DND-41 (cell line): ENCODE data around the gene CD22.
"Not testable (repeated sequence)": the region's sequence is repeated elsewhere in the genome, so short reads cannot be mapped to it uniquely, and the experiment has no call there.

Experiments
- ATAC-seq: fragments of 200-7000 bp; cut with Tn5 transposase; 3 replicates; pipeline ENCODE4 v1.9.1; 2021; ENCODE audit warnings: low read depth; ENCODE audit not compliant: insufficient read depth
- DNase-seq: peaks from one replicate; pipeline ENCODE4 v3.0.0-alpha.2; 2020
- H2AFZ ChIP-seq: 2 replicates; pipeline ENCODE4 v1.6.0; 2012; ENCODE audit warnings: low read depth, low read length
- H3K27ac ChIP-seq: 2 replicates; pipeline ENCODE4 v1.5.1; 2012; ENCODE audit warnings: low read length, inconsistent platforms
- H3K27me3 ChIP-seq: fragments of 200-600 bp; sonication (generic); 2 replicates; pipeline ENCODE4 v1.6.0; 2012; ENCODE audit warnings: low read length, mild to moderate bottlenecking, inconsistent platforms; ENCODE audit not compliant: insufficient read depth, poor library complexity
- H3K36me3 ChIP-seq: 2 replicates; pipeline ENCODE4 v1.5.1; 2012; ENCODE audit warnings: low read length, inconsistent platforms; ENCODE audit not compliant: insufficient read depth
- H3K4me1 ChIP-seq: 2 replicates; pipeline ENCODE4 v1.5.1; 2012; ENCODE audit warnings: mild to moderate bottlenecking, low read length; ENCODE audit not compliant: insufficient read depth
- H3K4me2 ChIP-seq: 2 replicates; pipeline ENCODE4 v1.6.0; 2012; ENCODE audit warnings: mild to moderate bottlenecking, moderate library complexity, low read length, inconsistent platforms; ENCODE audit not compliant: insufficient read depth
- H3K4me3 ChIP-seq, 2 experiments: fragments of 200-600 bp in 1 of 2; shearing (Covaris generic) in 1 of 2; 2 replicates each; pipeline ENCODE4 v1.5.1; 2012 to 2016; ENCODE audit warnings: inconsistent platforms in 2 of 2, low read length in 2 of 2, mild to moderate bottlenecking in 2 of 2, low read depth in 1 of 2, moderate library complexity in 1 of 2
- H3K79me2 ChIP-seq: 2 replicates; pipeline ENCODE4 v1.6.0; 2012; ENCODE audit warnings: low read length, inconsistent platforms; ENCODE audit not compliant: insufficient read depth
- H3K9ac ChIP-seq: 2 replicates; pipeline ENCODE4 v1.6.0; 2012; ENCODE audit warnings: low read depth, mild to moderate bottlenecking, inconsistent platforms, low read length, moderate library complexity
- H3K9me3 ChIP-seq: 2 replicates; pipeline ENCODE4 v1.5.1; 2012; ENCODE audit warnings: low read length, moderate library complexity, mild to moderate bottlenecking, inconsistent platforms; ENCODE audit not compliant: insufficient read depth, severe bottlenecking
- H4K20me1 ChIP-seq: 2 replicates; pipeline ENCODE4 v1.6.0; 2012; ENCODE audit warnings: low read length; ENCODE audit not compliant: insufficient read depth
- CTCF ChIP-seq: IDR thresholded peaks from 2 replicates; pipeline ENCODE4 v1.5.1; 2012; ENCODE audit warnings: borderline replicate concordance, low read length, moderate library complexity, mild to moderate bottlenecking; ENCODE audit not compliant: poor library complexity, severe bottlenecking; ENCODE audit errors: extremely low read depth
- EZH2 ChIP-seq: IDR thresholded peaks from 3 replicates; pipeline ENCODE4 v1.6.1; 2012; ENCODE audit warnings: borderline replicate concordance, low read depth, mild to moderate bottlenecking, moderate library complexity, low read length, inconsistent platforms; ENCODE audit not compliant: severe bottlenecking

The CD22 gene

GRCh38 chr19:35281303-35281702, 47.7 kb upstream of the CD22 start:
- no peaks in the 10 kb centered on the region for H3K79me2 ChIP-seq
- H3K4me3 ChIP-seq: no peak overlapping the region
- H3K9ac ChIP-seq: no peak overlapping the region
- H4K20me1 ChIP-seq: peaks cover 30% of the 10 kb centered on the region
- no peak overlapping the region for H2AFZ ChIP-seq
- peaks cover 31% of the 10 kb centered on the region for H3K36me3 ChIP-seq
- peak; percentile 33; the same call in 2 of the 3 replicates for ATAC-seq
- no peaks in the 10 kb centered on the region for H3K9me3 ChIP-seq
- H3K27ac ChIP-seq: no peak overlapping the region
- no peak for DNase-seq
- no peak overlapping the region for H3K4me2 ChIP-seq
- no peak for TF ChIP-seq CTCF
- TF ChIP-seq EZH2: no peak
- no peaks in the 10 kb centered on the region for H3K27me3 ChIP-seq
- H3K4me1 ChIP-seq: no peaks in the 10 kb centered on the region

GRCh38 chr19:35284153-35285094, 44.6 kb upstream of the CD22 start:
- no peak overlapping the region for H2AFZ ChIP-seq
- H3K27ac ChIP-seq: no peak overlapping the region
- 0 out of 2 replicates have a peak, but pooled peaks cover under 1% of the 10 kb centered on the region for H3K36me3 ChIP-seq
- peaks cover 6% of the 10 kb centered on the region; the same call in 1 of the 2 replicates for H4K20me1 ChIP-seq
- DNase-seq (no peak), ATAC-seq (no peak)
- H3K9ac ChIP-seq: no peak overlapping the region
- H3K27me3 ChIP-seq: no peaks in the 10 kb centered on the region
- no peaks in the 10 kb centered on the region for H3K9me3 ChIP-seq
- no peak overlapping the region for H3K4me3 ChIP-seq
- no peaks in the 10 kb centered on the region for H3K4me1 ChIP-seq
- no peak overlapping the region for H3K4me2 ChIP-seq
- no peak for TF ChIP-seq CTCF
- H3K79me2 ChIP-seq: no peaks in the 10 kb centered on the region

- ATAC-seq (no peak), DNase-seq (no peak)
- TF ChIP-seq CTCF: no peak
- TF ChIP-seq EZH2: no peak
- Histone ChIP-seq H4K20me1 (peaks cover 2% of the 10 kb centered on the region; the same call in 1 of the 2 replicates), H3K9me3 (no peaks in the 10 kb centered on the region), H3K4me2 (no peak overlapping the region), H3K9ac (no peak overlapping the region), H3K36me3 (no peaks in the 10 kb centered on the region), H2AFZ (no peak overlapping the region), H3K27me3 (no peaks in the 10 kb centered on the region), H3K4me3 (no peak overlapping the region), H3K79me2 (no peaks in the 10 kb centered on the region), H3K27ac (no peak overlapping the region), H3K4me1 (no peaks in the 10 kb centered on the region)
Measured at GRCh38 chr19:35285095-35285449, 43.9 kb upstream of the CD22 start.

GRCh38 chr19:35285465-35285864, 43.5 kb upstream of the CD22 start:
- not testable (repeated sequence) for H2AFZ ChIP-seq, DNase-seq, H3K9me3 ChIP-seq, H3K4me2 ChIP-seq, H3K4me1 ChIP-seq, H3K27me3 ChIP-seq, H4K20me1 ChIP-seq, ATAC-seq, H3K4me3 ChIP-seq, H3K27ac ChIP-seq, H3K9ac ChIP-seq, H3K36me3 ChIP-seq, H3K79me2 ChIP-seq

- not testable (repeated sequence) for DNase-seq
Measured at GRCh38 chr19:35286101-35286500, 42.9 kb upstream of the CD22 start.

More at GRCh38 chr19:35286101-35286500, 42.9 kb upstream of the CD22 start:
- not testable (repeated sequence) for H3K27ac ChIP-seq, H3K36me3 ChIP-seq, H3K4me3 ChIP-seq, H3K79me2 ChIP-seq, H3K9ac ChIP-seq, H3K27me3 ChIP-seq, H3K4me1 ChIP-seq, H3K9me3 ChIP-seq, ATAC-seq, H4K20me1 ChIP-seq, H3K4me2 ChIP-seq, H2AFZ ChIP-seq
